Measurements from ENCODE around the gene ZC3H18.

ZC3H18 gene

GRCh38 chr16:88548131-88548874 is 21.9 kb upstream of the ZC3H18 start:
- no peak overlapping the region for H3K9ac ChIP-seq (ENCODE audit: low read depth, low read length, poor library complexity)
- H2BK120ac ChIP-seq (ENCODE audit: low read depth, low read length) = no peak overlapping the region
- H3K27ac ChIP-seq (replicated peaks; ENCODE audit: low read length) = no peak overlapping the region
- H3K79me1 ChIP-seq (ENCODE audit: low read depth, low read length) = no peaks in the 10 kb centered on the region
- H2AFZ ChIP-seq (ENCODE audit: low read length) = no peak overlapping the region
- peaks cover 4 to 45% (median 34%) of the 10 kb centered on the region in 3 experiments for H3K27me3 ChIP-seq (ENCODE audit: control insufficient read depth in 3 of 3, insufficient read depth in 3 of 3, low read depth in 1 of 3, low read length in 3 of 3)
- WGBS, 2 donors (ENCODE audit: extremely low coverage in 2 of 2, insufficient read length in 2 of 2, insufficient replicate concordance in 1 of 2) = no CpG with 5 or more reads among the region's 15 CpGs
- no peak overlapping the region for H3K4me3 ChIP-seq (ENCODE audit: low read length in 2 of 2)
- H4K91ac ChIP-seq (ENCODE audit: low read depth, low read length, poor library complexity) = no peak overlapping the region
- no peak overlapping the region for H3K4me2 ChIP-seq (ENCODE audit: insufficient read depth, low read length, poor library complexity, severe bottlenecking)
- peak overlapping the region; percentile 94 for H2BK12ac ChIP-seq (ENCODE audit: low read length)
- H3K14ac ChIP-seq (ENCODE audit: low read length) = no peak overlapping the region
- no peak overlapping the region for H2BK5ac ChIP-seq (ENCODE audit: low read length)
- peak overlapping the region; percentile 33 for H2BK15ac ChIP-seq (ENCODE audit: low read length)
- no peak overlapping the region for H3K4ac ChIP-seq (ENCODE audit: low read length)
- no peak overlapping the region for H3K23ac ChIP-seq (ENCODE audit: low read depth, low read length, poor library complexity)
- H3K9me3 ChIP-seq (replicated peaks in 1 of 2; ENCODE audit: control insufficient read depth in 2 of 2, insufficient read depth in 1 of 2, low read depth in 1 of 2, low read length in 2 of 2) = peaks cover 10 to 11% of the 10 kb centered on the region in 2 donors
- no peak overlapping the region for H3K18ac ChIP-seq (ENCODE audit: low read length)
- H3K36me3 ChIP-seq (replicated peaks in 1 of 2; ENCODE audit: control insufficient read depth in 2 of 2, insufficient read depth in 2 of 2, low read length in 2 of 2) = no peaks in the 10 kb centered on the region
- no peak overlapping the region for H4K8ac ChIP-seq (ENCODE audit: low read depth, low read length)
- H3K4me1 ChIP-seq (ENCODE audit: control insufficient read depth in 2 of 2, insufficient read depth in 1 of 2, low read depth in 1 of 2, low read length in 2 of 2) = peaks cover 0 to 3% of the 10 kb centered on the region in 2 donors
- H2AK5ac ChIP-seq (ENCODE audit: low read depth, low read length) = peak overlapping the region; percentile 28
- DNase-seq (ENCODE audit: low spot score) = no peak

DNA sequence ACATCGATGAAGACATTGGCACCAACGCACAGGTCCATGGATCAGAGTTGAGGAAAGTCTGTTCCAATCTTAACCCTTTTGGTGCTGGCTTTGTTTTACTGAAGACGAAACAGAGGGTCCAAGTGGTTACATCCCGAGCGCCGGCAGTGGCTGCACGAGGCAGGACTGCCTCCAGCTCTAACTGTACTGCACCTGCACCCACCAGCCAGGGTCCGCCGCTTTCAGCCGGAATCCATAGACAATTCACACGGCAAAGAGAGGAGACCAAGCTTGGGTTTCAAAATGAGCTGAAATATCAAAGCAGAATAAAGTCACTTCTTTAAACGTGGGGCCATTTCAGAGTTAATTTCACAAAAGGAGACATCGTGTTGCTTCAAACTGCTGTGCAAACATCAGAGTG is 21.2 kb upstream of the ZC3H18 start:
- Histone ChIP-seq H3K14ac (ENCODE audit: low read length) (no peak overlapping the region), H3K4me3 (ENCODE audit: low read length in 2 of 2) (no peak overlapping the region), H3K23ac (ENCODE audit: low read depth, low read length, poor library complexity) (no peak overlapping the region), H2BK15ac (ENCODE audit: low read length) (no peak overlapping the region), H3K4ac (ENCODE audit: low read length) (no peak overlapping the region), H3K4me1 (ENCODE audit: control insufficient read depth in 2 of 2, insufficient read depth in 1 of 2, low read depth in 1 of 2, low read length in 2 of 2) (peaks cover 0 to 3% of the 10 kb centered on the region in 2 donors), H4K8ac (ENCODE audit: low read depth, low read length) (no peak overlapping the region), H2BK12ac (ENCODE audit: low read length) (no peak overlapping the region), H3K27me3 (ENCODE audit: control insufficient read depth in 3 of 3, insufficient read depth in 3 of 3, low read depth in 1 of 3, low read length in 3 of 3) (peaks cover 4 to 45% (median 36%) of the 10 kb centered on the region in 3 experiments), H2AK5ac (ENCODE audit: low read depth, low read length) (no peak overlapping the region), H3K79me1 (ENCODE audit: low read depth, low read length) (no peaks in the 10 kb centered on the region), H2AFZ (ENCODE audit: low read length) (no peak overlapping the region), H3K36me3 (replicated peaks in 1 of 2; ENCODE audit: control insufficient read depth in 2 of 2, insufficient read depth in 2 of 2, low read length in 2 of 2) (no peaks in the 10 kb centered on the region), H3K9ac (ENCODE audit: low read depth, low read length, poor library complexity) (no peak overlapping the region), H3K9me3 (replicated peaks in 1 of 2; ENCODE audit: control insufficient read depth in 2 of 2, insufficient read depth in 1 of 2, low read depth in 1 of 2, low read length in 2 of 2) (peaks cover 5 to 10% of the 10 kb centered on the region in 2 donors), H3K4me2 (ENCODE audit: insufficient read depth, low read length, poor library complexity, severe bottlenecking) (no peak overlapping the region), H3K18ac (ENCODE audit: low read length) (no peak overlapping the region), H4K91ac (ENCODE audit: low read depth, low read length, poor library complexity) (no peak overlapping the region), H2BK120ac (ENCODE audit: low read depth, low read length) (no peak overlapping the region), H2BK5ac (ENCODE audit: low read length) (no peak overlapping the region), H3K27ac (replicated peaks; ENCODE audit: low read length) (no peak overlapping the region)
- no CpG with 5 or more reads among the region's 13 CpGs for whole genome bisulfite sequencing, 2 donors (ENCODE audit: extremely low coverage in 2 of 2, insufficient read length in 2 of 2, insufficient replicate concordance in 1 of 2)
- no peak for DNase-seq (ENCODE audit: low spot score)

- Histone ChIP-seq H4K91ac (ENCODE audit: low read depth, low read length, poor library complexity) (no peak overlapping the region), H3K9ac (ENCODE audit: low read depth, low read length, poor library complexity) (peak overlapping the region; percentile 50), H2BK5ac (ENCODE audit: low read length) (no peak overlapping the region), H3K14ac (ENCODE audit: low read length) (no peak overlapping the region), H3K4ac (ENCODE audit: low read length) (no peak overlapping the region), H3K27ac (replicated peaks; ENCODE audit: low read length) (no peak overlapping the region), H2AK5ac (ENCODE audit: low read depth, low read length) (no peak overlapping the region), H2BK15ac (ENCODE audit: low read length) (no peak overlapping the region), H3K4me2 (ENCODE audit: insufficient read depth, low read length, poor library complexity, severe bottlenecking) (no peak overlapping the region), H3K4me1 (ENCODE audit: control insufficient read depth in 2 of 2, insufficient read depth in 1 of 2, low read depth in 1 of 2, low read length in 2 of 2) (peaks cover 3% of the 10 kb centered on the region in 2 donors), H2BK12ac (ENCODE audit: low read length) (no peak overlapping the region), H3K4me3 (ENCODE audit: low read length in 2 of 2) (no peak overlapping the region), H3K79me1 (ENCODE audit: low read depth, low read length) (no peaks in the 10 kb centered on the region), H3K36me3 (replicated peaks in 1 of 2; ENCODE audit: control insufficient read depth in 2 of 2, insufficient read depth in 2 of 2, low read length in 2 of 2) (no peaks in the 10 kb centered on the region), H3K23ac (ENCODE audit: low read depth, low read length, poor library complexity) (no peak overlapping the region), H3K18ac (ENCODE audit: low read length) (no peak overlapping the region), H2BK120ac (ENCODE audit: low read depth, low read length) (no peak overlapping the region), H3K27me3 (ENCODE audit: control insufficient read depth in 3 of 3, insufficient read depth in 3 of 3, low read depth in 1 of 3, low read length in 3 of 3) (peaks cover 4 to 45% (median 38%) of the 10 kb centered on the region in 3 experiments), H3K9me3 (replicated peaks in 1 of 2; ENCODE audit: control insufficient read depth in 2 of 2, insufficient read depth in 1 of 2, low read depth in 1 of 2, low read length in 2 of 2) (peaks cover 2 to 8% of the 10 kb centered on the region in 2 donors), H2AFZ (ENCODE audit: low read length) (no peak overlapping the region), H4K8ac (ENCODE audit: low read depth, low read length) (no peak overlapping the region)
- no peak for DNase-seq (ENCODE audit: low spot score)
- WGBS, 2 donors (ENCODE audit: extremely low coverage in 2 of 2, insufficient read length in 2 of 2, insufficient replicate concordance in 1 of 2) = no CpG with 5 or more reads among the region's 12 CpGs
Measured at GRCh38 chr16:88549671-88550245, 20.4 kb upstream of the ZC3H18 start.

DNA sequence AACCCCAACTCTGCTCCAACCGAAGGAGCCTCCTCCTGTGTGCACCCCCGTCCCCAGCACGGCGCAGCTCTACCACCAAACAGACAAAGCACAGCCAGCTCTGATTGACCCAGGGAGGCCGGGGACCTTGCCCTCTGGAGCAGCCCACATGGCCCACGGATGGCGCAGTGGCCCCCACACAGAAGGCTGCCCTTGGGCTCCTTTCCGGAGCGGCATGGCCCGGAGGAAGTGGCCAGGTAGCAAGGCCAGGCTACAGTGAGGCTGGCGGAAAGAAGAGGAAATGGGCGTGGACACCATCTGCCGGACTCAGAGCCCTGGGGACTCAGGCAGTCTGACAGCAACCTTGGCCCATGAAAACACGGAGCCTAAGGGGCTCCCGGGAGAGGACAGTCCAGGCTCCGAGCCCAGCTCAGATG is 19.9 kb upstream of the ZC3H18 start:
- Histone ChIP-seq H3K4me3 (ENCODE audit: low read length in 2 of 2) (no peak overlapping the region), H2BK15ac (ENCODE audit: low read length) (no peak overlapping the region)

More for the DNA sequence above, 19.9 kb upstream of the ZC3H18 start:
- Histone ChIP-seq H3K27ac (replicated peaks; ENCODE audit: low read length) (no peak overlapping the region), H3K9me3 (replicated peaks in 1 of 2; ENCODE audit: control insufficient read depth in 2 of 2, insufficient read depth in 1 of 2, low read depth in 1 of 2, low read length in 2 of 2) (peaks cover 0 to 5% of the 10 kb centered on the region in 2 donors), H2BK5ac (ENCODE audit: low read length) (no peak overlapping the region), H2AK5ac (ENCODE audit: low read depth, low read length) (peak overlapping the region; percentile 7), H3K27me3 (ENCODE audit: control insufficient read depth in 3 of 3, insufficient read depth in 3 of 3, low read depth in 1 of 3, low read length in 3 of 3) (peaks cover 4 to 42% (median 38%) of the 10 kb centered on the region in 3 experiments), H3K36me3 (replicated peaks in 1 of 2; ENCODE audit: control insufficient read depth in 2 of 2, insufficient read depth in 2 of 2, low read length in 2 of 2) (no peaks in the 10 kb centered on the region), H3K79me1 (ENCODE audit: low read depth, low read length) (no peaks in the 10 kb centered on the region), H3K9ac (ENCODE audit: low read depth, low read length, poor library complexity) (peak overlapping the region; percentile 50), H2BK12ac (ENCODE audit: low read length) (peak overlapping the region; percentile 73), H4K91ac (ENCODE audit: low read depth, low read length, poor library complexity) (no peak overlapping the region), H4K8ac (ENCODE audit: low read depth, low read length) (no peak overlapping the region), H3K14ac (ENCODE audit: low read length) (no peak overlapping the region), H3K4ac (ENCODE audit: low read length) (no peak overlapping the region), H2BK120ac (ENCODE audit: low read depth, low read length) (no peak overlapping the region), H3K4me1 (ENCODE audit: control insufficient read depth in 2 of 2, insufficient read depth in 1 of 2, low read depth in 1 of 2, low read length in 2 of 2) (peaks cover 3% of the 10 kb centered on the region in 2 donors), H3K23ac (ENCODE audit: low read depth, low read length, poor library complexity) (no peak overlapping the region), H2AFZ (ENCODE audit: low read length) (no peak overlapping the region), H3K4me2 (ENCODE audit: insufficient read depth, low read length, poor library complexity, severe bottlenecking) (no peak overlapping the region), H3K18ac (ENCODE audit: low read length) (peak overlapping the region; percentile 17)
- WGBS, 2 donors (ENCODE audit: extremely low coverage in 2 of 2, insufficient read length in 2 of 2, insufficient replicate concordance in 1 of 2) = no CpG with 5 or more reads among the region's 16 CpGs
- DNase-seq (ENCODE audit: low spot score) = no peak

Data from neuronal stem cell (in vitro differentiated cells).